Measurements from ENCODE around the gene KIF16B. TPM values are rescaled to one million over a fixed set of nuclear protein-coding genes. Genes with fewer than 3 reads are reported as not detected.
"Not testable (repeated sequence)": the region's sequence is repeated elsewhere in the genome, so short reads cannot be mapped to it uniquely, and the experiment has no call there.

Gene KIF16B
- total and polyA plus RNA-seq, 5 donors, result 11.4 to 20.4 (median 17.3) TPM

DNA sequence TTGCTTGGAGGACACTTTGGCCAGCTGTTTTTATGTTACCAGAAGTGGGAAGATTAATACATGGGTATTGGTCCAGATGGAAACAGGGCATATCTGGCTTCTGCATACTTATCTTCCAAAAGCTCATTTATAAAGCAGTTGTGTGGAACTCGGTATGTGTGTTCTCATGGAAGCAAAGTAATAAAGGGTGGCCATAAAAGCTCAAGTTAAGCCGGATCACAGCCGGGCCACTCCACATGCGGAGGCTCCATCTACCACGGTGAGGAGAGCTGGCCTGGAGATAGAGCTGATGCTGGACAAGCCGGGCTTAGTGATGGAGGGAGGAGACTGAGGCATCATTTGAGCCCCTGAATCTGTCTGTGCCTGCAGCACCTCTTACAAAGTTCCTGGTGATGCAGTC lies 38.6 kb upstream of the KIF16B start:
- ATAC-seq (no peak), DNase-seq (no peak)
- Histone ChIP-seq H3K27me3 (ENCODE audit: control insufficient read depth, insufficient read depth) (no peaks in the 10 kb centered on the region), H3K27ac (ENCODE audit: low read length) (no peak overlapping the region), H3K4me3 (ENCODE audit: low read length) (no peak overlapping the region), H3K4me1 (ENCODE audit: control insufficient read depth, insufficient read depth, low read length) (peaks cover 2% of the 10 kb centered on the region), H3K9me3 (ENCODE audit: control insufficient read depth, low read length) (no peaks in the 10 kb centered on the region)
- WGBS, result 87% methylated on average over 6 of the region's 6 CpGs
- intact Hi-C loops (cut with DNase I), result no loop called here

- H3K27me3 ChIP-seq (ENCODE audit: control insufficient read depth, insufficient read depth), result no peaks in the 10 kb centered on the region
- WGBS, result 82% methylated on average over 9 of the region's 9 CpGs
- H3K4me1 ChIP-seq (ENCODE audit: control insufficient read depth, insufficient read depth, low read length), result peaks cover 2% of the 10 kb centered on the region
- no peaks in the 10 kb centered on the region for H3K9me3 ChIP-seq (ENCODE audit: control insufficient read depth, low read length)
- H3K27ac ChIP-seq (ENCODE audit: low read length), result no peak overlapping the region
- H3K4me3 ChIP-seq (ENCODE audit: low read length), result no peak overlapping the region
- DNase-seq (no peak), ATAC-seq (peak in 1 of 2 donors; percentile 64)
- intact Hi-C loops (cut with DNase I), result no loop called here
Observed at GRCh38 chr20:16609066-16609465, 35.8 kb upstream of the KIF16B start.

GRCh38 chr20:16608277-16608650 lies 35.0 kb upstream of the KIF16B start:
- Histone ChIP-seq H3K4me3 (ENCODE audit: low read length) (no peak overlapping the region), H3K4me1 (ENCODE audit: control insufficient read depth, insufficient read depth, low read length) (peaks cover 2% of the 10 kb centered on the region), H3K27ac (ENCODE audit: low read length) (no peak overlapping the region), H3K27me3 (ENCODE audit: control insufficient read depth, insufficient read depth) (no peaks in the 10 kb centered on the region), H3K9me3 (ENCODE audit: control insufficient read depth, low read length) (no peaks in the 10 kb centered on the region)
- ATAC-seq, result peak; percentile 66 to 76
- intact Hi-C loops (cut with DNase I), result no loop called here
- DNase-seq, result no peak
- WGBS, result 66% methylated on average over 2 of the region's 2 CpGs

GRCh38 chr20:16607364-16608276 lies 34.4 kb upstream of the KIF16B start:
- peaks cover 2% of the 10 kb centered on the region for H3K4me1 ChIP-seq (ENCODE audit: control insufficient read depth, insufficient read depth, low read length)
- no peak overlapping the region for H3K4me3 ChIP-seq (ENCODE audit: low read length)
- DNase-seq (no peak), ATAC-seq (peak; percentile 60 to 66)
- H3K9me3 ChIP-seq (ENCODE audit: control insufficient read depth, low read length), result no peaks in the 10 kb centered on the region
- WGBS, result 54% methylated on average over 12 of the region's 12 CpGs
- H3K27ac ChIP-seq (ENCODE audit: low read length), result no peak overlapping the region
- intact Hi-C loops (cut with DNase I), result no loop called here
- no peaks in the 10 kb centered on the region for H3K27me3 ChIP-seq (ENCODE audit: control insufficient read depth, insufficient read depth)

DNA sequence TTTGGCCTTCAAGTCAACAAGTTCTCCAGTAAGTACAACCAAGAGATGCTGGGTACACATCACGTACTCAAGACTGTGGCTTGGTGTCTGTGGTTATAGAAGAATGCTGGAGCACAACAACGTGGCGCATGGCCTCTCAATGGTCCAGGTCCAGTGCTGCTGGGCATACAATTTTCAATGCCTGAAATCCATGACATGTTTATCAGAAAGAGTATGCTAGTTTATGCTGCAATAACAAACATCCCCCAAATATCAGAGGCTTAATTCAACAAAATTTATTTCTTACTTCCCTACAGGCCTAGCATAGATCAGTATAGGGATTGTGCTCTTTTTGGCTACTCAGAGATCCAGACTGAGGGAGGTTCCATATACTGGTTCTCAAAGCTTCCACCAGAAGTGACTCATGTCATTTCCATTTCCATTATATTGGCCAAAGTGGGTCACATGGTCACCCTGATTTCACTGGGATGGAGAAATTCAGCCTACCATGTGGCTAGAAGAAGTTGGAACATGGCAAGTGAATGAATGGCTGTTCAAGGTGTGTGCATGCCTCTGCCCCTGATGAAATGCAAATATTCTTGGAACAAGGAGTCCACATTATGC lies 33.3 kb upstream of the KIF16B start:
- intact Hi-C loops (cut with DNase I), result no loop called here
- H3K27ac ChIP-seq (ENCODE audit: low read length), result no peak overlapping the region
- no peaks in the 10 kb centered on the region for H3K9me3 ChIP-seq (ENCODE audit: control insufficient read depth, low read length)
- no peak for DNase-seq
- H3K4me1 ChIP-seq (ENCODE audit: control insufficient read depth, insufficient read depth, low read length), result peaks cover 2% of the 10 kb centered on the region
- 93% methylated on average over 3 of the region's 3 CpGs for WGBS
- no peaks in the 10 kb centered on the region for H3K27me3 ChIP-seq (ENCODE audit: control insufficient read depth, insufficient read depth)
- no peak for ATAC-seq
- H3K4me3 ChIP-seq (ENCODE audit: low read length), result no peak overlapping the region

DNA sequence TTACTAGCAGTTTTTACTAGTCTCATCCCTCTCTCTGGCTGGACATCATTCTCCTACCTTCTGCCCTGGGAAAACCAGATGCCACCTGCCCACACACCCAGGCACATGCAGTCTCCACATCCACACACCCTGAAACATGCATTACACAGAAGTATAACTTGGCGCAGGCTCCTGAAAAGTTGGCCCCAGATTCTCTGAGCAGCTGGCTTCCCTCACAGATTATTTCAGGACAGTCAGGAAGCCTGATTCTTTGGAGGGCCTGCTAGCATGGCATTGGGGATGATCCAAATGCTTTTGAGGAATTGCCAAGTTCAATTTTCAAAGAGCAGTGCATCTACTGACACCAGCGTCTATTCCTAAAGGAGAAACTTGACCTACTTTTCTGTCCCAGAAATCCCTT lies 27.8 kb upstream of the KIF16B start:
- DNase-seq (peak in 1 of 3 donors; percentile 44), ATAC-seq (no peak)
- intact Hi-C loops (cut with DNase I), result no loop called here
- 45% methylated on average over 2 of the region's 2 CpGs for WGBS
- Histone ChIP-seq H3K27ac (ENCODE audit: low read length) (no peak overlapping the region), H3K27me3 (ENCODE audit: control insufficient read depth, insufficient read depth) (no peaks in the 10 kb centered on the region), H3K4me1 (ENCODE audit: control insufficient read depth, insufficient read depth, low read length) (no peaks in the 10 kb centered on the region), H3K4me3 (ENCODE audit: low read length) (no peak overlapping the region), H3K9me3 (ENCODE audit: control insufficient read depth, low read length) (no peaks in the 10 kb centered on the region)

DNA sequence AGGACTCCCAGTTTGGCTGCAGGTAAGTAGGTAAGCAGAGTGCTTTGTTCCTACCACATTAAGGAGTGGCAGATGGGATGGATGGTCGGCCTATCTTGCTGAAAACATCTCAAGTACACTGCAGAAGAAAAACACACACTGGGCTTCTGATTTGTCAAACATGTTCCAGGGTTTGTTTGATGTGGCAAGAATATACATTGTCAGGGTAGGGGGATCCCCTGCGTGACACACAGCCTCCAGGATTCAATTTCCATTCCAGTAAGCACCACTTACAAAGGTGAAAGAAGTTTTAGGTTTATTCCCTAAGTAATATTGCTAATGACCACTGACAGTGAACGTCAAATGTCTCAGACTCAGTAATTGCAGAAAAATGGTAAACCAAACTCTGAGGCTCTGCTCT lies 26.0 kb upstream of the KIF16B start:
- DNase-seq (no peak), ATAC-seq (no peak)
- intact Hi-C loops (cut with DNase I), result no loop called here
- no peaks in the 10 kb centered on the region for H3K9me3 ChIP-seq (ENCODE audit: control insufficient read depth, low read length)
- H3K4me1 ChIP-seq (ENCODE audit: control insufficient read depth, insufficient read depth, low read length), result no peaks in the 10 kb centered on the region
- H3K27ac ChIP-seq (ENCODE audit: low read length), result no peak overlapping the region
- 84% methylated on average over 3 of the region's 3 CpGs for WGBS
- no peaks in the 10 kb centered on the region for H3K27me3 ChIP-seq (ENCODE audit: control insufficient read depth, insufficient read depth)
- H3K4me3 ChIP-seq (ENCODE audit: low read length), result no peak overlapping the region

- intact Hi-C loops (cut with DNase I), result no loop called here
- no peaks in the 10 kb centered on the region for H3K9me3 ChIP-seq (ENCODE audit: control insufficient read depth, low read length)
- DNase-seq (no peak), ATAC-seq (no peak)
- H3K4me3 ChIP-seq (ENCODE audit: low read length), result no peak overlapping the region
- 82% methylated on average over 5 of the region's 5 CpGs for WGBS
- H3K27ac ChIP-seq (ENCODE audit: low read length), result no peak overlapping the region
- no peaks in the 10 kb centered on the region for H3K4me1 ChIP-seq (ENCODE audit: control insufficient read depth, insufficient read depth, low read length)
- no peaks in the 10 kb centered on the region for H3K27me3 ChIP-seq (ENCODE audit: control insufficient read depth, insufficient read depth)
Observed at GRCh38 chr20:16596991-16597390, 23.7 kb upstream of the KIF16B start.

DNA sequence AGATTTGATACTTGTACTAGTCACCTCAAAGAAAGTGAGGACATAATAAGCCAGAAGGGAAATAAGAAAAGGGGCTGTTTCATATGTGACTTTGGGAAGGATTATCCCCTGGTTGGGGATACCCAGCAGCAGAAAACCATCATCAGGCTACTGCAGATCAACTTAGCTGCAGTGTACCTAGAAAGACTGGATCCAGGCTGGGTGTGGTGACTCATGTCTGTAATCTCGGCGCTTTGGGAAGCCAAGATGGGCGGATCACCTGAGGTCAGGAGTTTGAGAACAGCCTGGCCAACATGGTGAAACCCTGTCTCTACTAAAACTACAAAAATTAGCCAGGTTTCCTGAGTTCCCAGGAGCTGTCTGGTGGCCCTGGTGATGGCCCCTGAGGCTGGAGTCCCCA lies 23.2 kb upstream of the KIF16B start:
- ATAC-seq; H3K4me3 ChIP-seq (ENCODE audit: low read length); H3K27ac ChIP-seq (ENCODE audit: low read length); H3K9me3 ChIP-seq (ENCODE audit: control insufficient read depth, low read length); DNase-seq; intact Hi-C loops (cut with DNase I); H3K27me3 ChIP-seq (ENCODE audit: control insufficient read depth, insufficient read depth); H3K4me1 ChIP-seq (ENCODE audit: control insufficient read depth, insufficient read depth, low read length): not testable (repeated sequence)
- WGBS, result 82% methylated on average over 3 of the region's 3 CpGs

DNA sequence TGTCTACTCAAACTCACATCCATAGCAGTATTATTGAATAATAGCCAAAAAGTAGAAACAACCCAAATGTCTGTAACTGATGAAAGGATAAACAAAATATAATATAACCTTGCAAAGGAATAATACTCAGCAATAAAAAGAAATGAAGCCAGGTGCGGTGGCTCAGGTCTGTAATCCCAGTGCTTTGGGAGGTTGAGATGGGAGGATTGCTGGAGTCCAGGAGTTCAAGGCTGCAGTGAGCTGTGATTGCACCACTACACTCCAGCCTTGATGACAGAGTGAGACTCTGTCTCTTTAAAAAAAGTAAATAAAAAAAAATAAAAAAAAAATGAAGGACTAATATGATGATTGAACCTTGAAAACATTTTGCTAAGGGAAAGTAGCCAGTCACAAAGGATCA lies 22.1 kb upstream of the KIF16B start:
- H3K4me3 ChIP-seq (ENCODE audit: low read length), result no peak overlapping the region
- H3K27me3 ChIP-seq (ENCODE audit: control insufficient read depth, insufficient read depth), result no peaks in the 10 kb centered on the region
- DNase-seq, result no peak
- no peak overlapping the region for H3K27ac ChIP-seq (ENCODE audit: low read length)
- no peak for ATAC-seq
- WGBS, result 99% methylated on average over 1 of the region's 1 CpG
- H3K4me1 ChIP-seq (ENCODE audit: control insufficient read depth, insufficient read depth, low read length), result no peaks in the 10 kb centered on the region
- intact Hi-C loops (cut with DNase I), result no loop called here
- H3K9me3 ChIP-seq (ENCODE audit: control insufficient read depth, low read length), result no peaks in the 10 kb centered on the region

DNA sequence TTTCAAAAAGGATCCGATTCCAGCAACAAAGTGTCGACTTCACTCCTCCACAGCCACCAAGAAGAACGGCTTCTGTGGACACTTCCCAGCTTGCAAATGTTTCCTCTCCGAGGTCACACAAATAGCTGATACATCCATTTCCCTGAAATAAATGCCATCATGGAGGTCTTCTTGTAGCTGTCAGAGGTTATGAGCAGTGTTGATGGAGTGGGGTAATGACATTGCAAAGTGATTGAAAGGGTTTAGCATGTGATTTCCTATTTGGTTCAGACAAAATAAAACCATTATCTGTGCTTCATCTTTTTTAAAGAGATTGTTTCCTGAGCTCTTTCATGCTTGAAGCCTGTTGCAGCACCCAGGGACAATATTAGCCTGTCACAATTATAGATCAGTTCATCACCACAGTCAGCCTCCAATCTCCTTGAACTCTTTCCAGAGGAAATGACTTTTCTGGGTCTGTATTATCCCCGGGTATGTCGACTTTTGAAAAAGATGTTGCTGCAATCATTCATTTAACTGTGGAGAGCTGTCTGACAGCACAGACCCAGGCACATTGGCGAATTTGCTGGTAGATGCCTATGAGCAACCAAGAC lies 16.9 kb upstream of the KIF16B start:
- H3K4me1 ChIP-seq (ENCODE audit: control insufficient read depth, insufficient read depth, low read length), result no peaks in the 10 kb centered on the region
- intact Hi-C loops (cut with DNase I), result no loop called here
- ATAC-seq, result no peak
- DNase-seq, result no peak
- H3K27ac ChIP-seq (ENCODE audit: low read length), result no peak overlapping the region
- WGBS, result 48% methylated on average over 7 of the region's 7 CpGs
- H3K9me3 ChIP-seq (ENCODE audit: control insufficient read depth, low read length), result no peaks in the 10 kb centered on the region
- H3K27me3 ChIP-seq (ENCODE audit: control insufficient read depth, insufficient read depth), result no peaks in the 10 kb centered on the region
- no peak overlapping the region for H3K4me3 ChIP-seq (ENCODE audit: low read length)

All from right cardiac atrium (tissue), 5 donors.